ENCODE results near the gene PHF21A. TPM values are rescaled to one million over a fixed set of nuclear protein-coding genes. Genes with fewer than 3 reads are reported as not detected.

PHF21A gene
- total and polyA plus RNA-seq, 2 experiments from 2014 or later: 24.6 to 30.4 TPM

DNA sequence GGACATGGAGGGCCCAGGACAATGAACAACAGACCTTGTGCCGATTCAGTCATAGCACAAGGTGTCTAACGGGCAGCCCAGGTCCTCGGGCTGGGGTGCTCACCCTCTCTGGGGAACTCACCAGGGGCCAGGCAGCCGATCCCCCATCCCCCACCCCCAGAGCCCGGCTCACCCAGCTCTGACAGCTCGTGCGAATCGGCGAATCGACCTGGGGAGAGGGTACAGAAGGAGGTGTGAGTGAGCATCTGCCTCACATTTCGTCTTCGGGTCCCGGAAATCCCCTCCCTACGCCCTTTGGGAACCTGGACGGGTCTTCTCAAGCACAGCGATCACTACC is 204.0 kb downstream of the PHF21A start:
- H3K9me3 ChIP-seq (ENCODE audit: low read depth): no peaks in the 10 kb centered on the region
- peak overlapping the region; percentile 76 for H3K4me2 ChIP-seq
- H3K27me3 ChIP-seq: no peaks in the 10 kb centered on the region
- H3K36me3 ChIP-seq (replicated peaks; ENCODE audit: insufficient read depth, low read depth): no peaks in the 10 kb centered on the region
- WGBS (ENCODE audit: low lambda C conversion rate, missing lambda C conversion rate): 5% methylated on average over 16 of the region's 16 CpGs
- H4K20me1 ChIP-seq (ENCODE audit: insufficient read depth, poor library complexity, severe bottlenecking): no peaks in the 10 kb centered on the region
- TF ChIP-seq, protein P1, sequence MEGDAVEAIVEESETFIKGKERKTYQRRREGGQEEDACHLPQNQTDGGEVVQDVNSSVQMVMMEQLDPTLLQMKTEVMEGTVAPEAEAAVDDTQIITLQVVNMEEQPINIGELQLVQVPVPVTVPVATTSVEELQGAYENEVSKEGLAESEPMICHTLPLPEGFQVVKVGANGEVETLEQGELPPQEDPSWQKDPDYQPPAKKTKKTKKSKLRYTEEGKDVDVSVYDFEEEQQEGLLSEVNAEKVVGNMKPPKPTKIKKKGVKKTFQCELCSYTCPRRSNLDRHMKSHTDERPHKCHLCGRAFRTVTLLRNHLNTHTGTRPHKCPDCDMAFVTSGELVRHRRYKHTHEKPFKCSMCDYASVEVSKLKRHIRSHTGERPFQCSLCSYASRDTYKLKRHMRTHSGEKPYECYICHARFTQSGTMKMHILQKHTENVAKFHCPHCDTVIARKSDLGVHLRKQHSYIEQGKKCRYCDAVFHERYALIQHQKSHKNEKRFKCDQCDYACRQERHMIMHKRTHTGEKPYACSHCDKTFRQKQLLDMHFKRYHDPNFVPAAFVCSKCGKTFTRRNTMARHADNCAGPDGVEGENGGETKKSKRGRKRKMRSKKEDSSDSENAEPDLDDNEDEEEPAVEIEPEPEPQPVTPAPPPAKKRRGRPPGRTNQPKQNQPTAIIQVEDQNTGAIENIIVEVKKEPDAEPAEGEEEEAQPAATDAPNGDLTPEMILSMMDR (IDR thresholded peaks at IDR 0.05; ENCODE audit: poor library complexity): no peak
- TF ChIP-seq EZH2phosphoT487 (IDR thresholded peaks at IDR 0.05; ENCODE audit: low read depth, severe bottlenecking, unreplicated experiment): no peak
- TF ChIP-seq EZH2 (IDR thresholded peaks at IDR 0.05; ENCODE audit: borderline replicate concordance): no peak
- peak overlapping the region; percentile 60 for H3K27ac ChIP-seq
- DNase-seq (ENCODE audit: low spot score): no peak
- H2AFZ ChIP-seq: peak overlapping the region; percentile 34
- H3K4me1 ChIP-seq (ENCODE audit: insufficient read depth): peaks cover 12% of the 10 kb centered on the region
- peak overlapping the region; percentile 58 for H3K4me3 ChIP-seq
- no peaks in the 10 kb centered on the region for H3K9me2 ChIP-seq (replicated peaks; ENCODE audit: insufficient read depth)
- H3K79me2 ChIP-seq: peaks cover 12% of the 10 kb centered on the region

- Histone ChIP-seq H3K36me3 (replicated peaks; ENCODE audit: insufficient read depth, low read depth) (no peaks in the 10 kb centered on the region), H3K79me2 (peaks cover 12% of the 10 kb centered on the region), H3K9me2 (replicated peaks; ENCODE audit: insufficient read depth) (no peaks in the 10 kb centered on the region), H3K4me1 (ENCODE audit: insufficient read depth) (no peaks in the 10 kb centered on the region), H2AFZ (no peak overlapping the region), H4K20me1 (ENCODE audit: insufficient read depth, poor library complexity, severe bottlenecking) (no peaks in the 10 kb centered on the region), H3K4me3 (no peak overlapping the region), H3K4me2 (no peak overlapping the region), H3K27me3 (no peaks in the 10 kb centered on the region), H3K27ac (no peak overlapping the region), H3K9me3 (ENCODE audit: low read depth) (no peaks in the 10 kb centered on the region)
- 89% methylated on average over 13 of the region's 13 CpGs for WGBS (ENCODE audit: low lambda C conversion rate, missing lambda C conversion rate)
- no peak for DNase-seq (ENCODE audit: low spot score)
- TF ChIP-seq EZH2phosphoT487 (IDR thresholded peaks at IDR 0.05; ENCODE audit: low read depth, severe bottlenecking, unreplicated experiment) (no peak), EZH2 (IDR thresholded peaks at IDR 0.05; ENCODE audit: borderline replicate concordance) (no peak)
- TF ChIP-seq, protein P1 (IDR thresholded peaks at IDR 0.05; ENCODE audit: poor library complexity): no peak
Measured at GRCh38 chr11:45915446-45915845, 205.8 kb downstream of the PHF21A start.

DNA sequence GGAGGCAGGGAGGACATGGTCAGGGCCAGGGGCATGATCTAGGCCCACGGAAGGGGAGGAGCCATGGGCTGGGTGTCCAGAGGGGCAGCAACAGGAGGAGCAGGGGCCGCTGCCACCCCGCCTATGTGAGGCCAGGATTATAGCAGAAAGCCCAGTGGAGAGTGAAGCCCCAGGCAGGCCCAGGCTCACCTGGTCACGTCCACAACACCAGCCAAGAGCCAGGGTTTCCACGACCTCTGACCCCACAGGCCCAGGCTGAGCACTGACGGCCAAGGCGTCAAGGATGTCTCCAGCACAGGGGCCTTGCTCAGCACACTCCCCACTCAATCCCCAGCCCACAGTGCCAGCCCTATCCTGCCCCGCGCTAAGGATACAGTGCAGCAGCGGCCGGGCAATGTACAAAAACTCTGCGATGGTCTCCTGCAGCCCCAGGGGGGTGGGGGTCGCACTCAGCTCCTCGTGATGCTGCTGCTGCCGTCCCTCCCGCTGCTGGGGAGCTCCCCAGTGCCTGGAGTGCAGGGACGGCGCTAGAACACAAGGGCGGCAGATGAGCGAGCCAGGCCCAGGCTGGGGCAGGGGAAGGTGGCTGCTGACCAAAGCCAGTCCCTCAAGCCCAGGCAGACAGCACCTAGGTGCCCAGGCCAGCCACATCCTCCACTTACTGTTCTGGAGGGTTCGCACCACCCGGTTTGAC is 207.2 kb downstream of the PHF21A start:
- Histone ChIP-seq H3K4me1 (ENCODE audit: insufficient read depth) (no peaks in the 10 kb centered on the region), H3K9me3 (ENCODE audit: low read depth) (no peaks in the 10 kb centered on the region), H3K27me3 (no peaks in the 10 kb centered on the region), H3K4me2 (no peak overlapping the region), H4K20me1 (ENCODE audit: insufficient read depth, poor library complexity, severe bottlenecking) (no peaks in the 10 kb centered on the region), H3K36me3 (replicated peaks; ENCODE audit: insufficient read depth, low read depth) (no peaks in the 10 kb centered on the region), H2AFZ (no peak overlapping the region), H3K79me2 (peaks cover 12% of the 10 kb centered on the region), H3K4me3 (no peak overlapping the region), H3K27ac (no peak overlapping the region), H3K9me2 (replicated peaks; ENCODE audit: insufficient read depth) (no peaks in the 10 kb centered on the region)
- no peak for TF ChIP-seq EZH2 (IDR thresholded peaks at IDR 0.05; ENCODE audit: borderline replicate concordance)
- TF ChIP-seq, protein P1 (IDR thresholded peaks at IDR 0.05; ENCODE audit: poor library complexity): no peak
- no peak for TF ChIP-seq EZH2phosphoT487 (IDR thresholded peaks at IDR 0.05; ENCODE audit: low read depth, severe bottlenecking, unreplicated experiment)
- 95% methylated on average over 22 of the region's 22 CpGs for WGBS (ENCODE audit: low lambda C conversion rate, missing lambda C conversion rate)
- DNase-seq (ENCODE audit: low spot score): no peak
